GM12891 (cell line): ENCODE data around the gene ADAT3.

ENCODE experiments used
- POLR2A ChIP-seq: IDR thresholded peaks from 2 replicates; pipeline ENCODE4 v1.6.1; 2011; ENCODE audit warnings: low read depth, low read length, control low read depth
- POLR2AphosphoS5 ChIP-seq: IDR thresholded peaks from 2 replicates; pipeline ENCODE4 v1.6.1; 2011; ENCODE audit warnings: low read depth, low read length, control low read depth
- POU2F2 ChIP-seq: IDR thresholded peaks from 2 replicates; pipeline ENCODE4 v1.6.1; 2011; ENCODE audit warnings: low read depth, mild to moderate bottlenecking, control low read depth, low read length, moderate library complexity
- SPI1 ChIP-seq: IDR thresholded peaks from 2 replicates; pipeline ENCODE4 v1.6.1; 2011; ENCODE audit warnings: low read depth, low read length, control low read depth
- TAF1 ChIP-seq: IDR thresholded peaks from 2 replicates; pipeline ENCODE4 v1.6.1; 2011; ENCODE audit warnings: low read depth, low read length, control low read depth

- TF ChIP-seq POLR2A: no peak
- TF ChIP-seq POLR2AphosphoS5: no peak
- TF ChIP-seq TAF1: no peak
- TF ChIP-seq POU2F2: no peak
- TF ChIP-seq SPI1: no peak
Observed at GRCh38 chr19:1896508-1896907, 8.7 kb upstream of the ADAT3 start.
